Mammary epithelial cell (primary cell): Measurements from ENCODE around the gene PDCD6IP.

Experiments used
- CTCF ChIP-seq, 2 donors: IDR thresholded peaks in 1 of 2; conservative IDR thresholded peaks in 1 of 2; 2 replicates each; pipeline ENCODE4 v1.5.1; 2011 to 2012; ENCODE audit warnings: inconsistent platforms in 2 of 2, low read length in 2 of 2, mild to moderate bottlenecking in 2 of 2, control low read depth in 1 of 2, low read depth in 1 of 2; ENCODE audit not compliant: insufficient read depth in 1 of 2; ENCODE audit errors: extremely low read depth in 1 of 2
- EZH2 ChIP-seq: IDR thresholded peaks from 2 replicates; pipeline ENCODE4 v1.6.1; 2012; ENCODE audit warnings: low read length, inconsistent platforms, borderline replicate concordance

- TF ChIP-seq CTCF (conservative IDR thresholded peaks at IDR 0.05 in 1 of 2, IDR thresholded peaks at IDR 0.05 in 1 of 2; ENCODE audit: extremely low read depth in 1 of 2, insufficient read depth in 1 of 2, low read depth in 1 of 2, low read length in 2 of 2) (no peak), EZH2 (no peak)
Observed at GRCh38 chr3:33821989-33822388, 23.6 kb downstream of the PDCD6IP start.
